HL-60/S4 treated with retinoic acid at 250 ng/mL for 4 days and 3 days (cell line): ENCODE data around the gene SIMC1.
"Not testable (repeated sequence)": the region's sequence is repeated elsewhere in the genome, so short reads cannot be mapped to it uniquely, and the experiment has no call there.

Experiments
- in situ Hi-C: fragments of 300-500 bp; cut with MboI; formaldehyde crosslinking; loops from 2 replicates; pipeline ENCODE4 v1.7.0; 2022; ENCODE audit warnings: low sequenced_read_pairs

Gene SIMC1

DNA sequence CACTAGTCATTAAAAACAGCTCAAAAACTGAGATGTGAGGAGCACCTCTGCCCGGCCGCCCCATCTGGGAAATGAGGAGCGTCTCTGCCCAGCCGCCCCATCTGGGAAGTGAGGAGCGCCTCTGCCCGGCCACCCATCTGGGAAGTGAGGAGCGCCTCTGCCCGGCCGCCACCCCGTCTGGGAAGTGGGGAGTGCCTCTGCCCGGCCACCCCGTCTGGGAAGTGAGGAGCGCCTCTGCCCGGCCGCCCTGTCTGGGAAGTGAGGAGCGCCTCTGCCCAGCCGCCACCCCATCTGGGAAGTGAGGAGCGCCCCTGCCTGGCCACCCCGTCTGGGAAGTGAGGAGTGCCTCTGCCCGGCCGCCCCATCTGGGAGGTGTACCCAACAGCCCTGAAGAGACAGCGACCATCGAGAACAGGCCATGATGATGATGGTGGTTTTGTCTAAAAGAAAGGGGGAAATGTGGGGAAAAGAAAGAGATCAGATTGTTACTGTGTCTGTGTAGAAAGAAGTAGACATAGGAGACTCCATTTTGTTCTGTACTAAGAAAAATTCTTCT, 23.7 kb upstream of the SIMC1 start:
- in situ Hi-C loops: not testable (repeated sequence)

GRCh38 chr5:176216393-176216916, 21.8 kb upstream of the SIMC1 start:
- in situ Hi-C loops: not testable (repeated sequence)

DNA sequence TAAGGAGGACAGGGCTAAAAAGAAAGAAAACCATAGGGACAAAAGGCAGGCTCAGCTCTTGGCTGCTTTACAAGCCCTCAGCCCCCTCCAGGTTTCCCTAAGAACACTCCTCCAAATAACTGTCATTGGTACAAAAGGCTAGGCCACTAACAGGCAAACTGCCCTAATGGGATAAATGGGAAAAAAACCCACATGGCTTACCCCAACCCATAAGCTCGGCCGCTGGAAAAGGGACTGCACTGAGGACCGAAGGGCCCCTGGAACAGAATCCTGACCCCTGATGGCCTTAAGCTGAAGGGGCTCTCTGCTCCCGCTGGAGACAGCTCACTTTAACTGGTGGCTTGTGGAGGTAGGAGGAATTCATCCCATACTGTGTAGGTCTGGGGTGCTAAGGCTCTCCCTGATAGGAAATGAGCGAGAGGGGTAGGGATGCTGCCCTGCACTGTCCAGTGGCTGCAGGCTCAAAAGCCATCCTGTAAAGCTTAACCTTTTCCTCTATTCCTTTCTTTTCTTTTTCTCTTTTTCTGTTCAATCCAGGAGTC, 21.0 kb upstream of the SIMC1 start:
- in situ Hi-C loops: not testable (repeated sequence)

GRCh38 chr5:176217764-176218163, 20.5 kb upstream of the SIMC1 start:
- in situ Hi-C loops: not testable (repeated sequence)

- in situ Hi-C loops: not testable (repeated sequence)
Measured at GRCh38 chr5:176222006-176222405, 16.2 kb upstream of the SIMC1 start.

DNA sequence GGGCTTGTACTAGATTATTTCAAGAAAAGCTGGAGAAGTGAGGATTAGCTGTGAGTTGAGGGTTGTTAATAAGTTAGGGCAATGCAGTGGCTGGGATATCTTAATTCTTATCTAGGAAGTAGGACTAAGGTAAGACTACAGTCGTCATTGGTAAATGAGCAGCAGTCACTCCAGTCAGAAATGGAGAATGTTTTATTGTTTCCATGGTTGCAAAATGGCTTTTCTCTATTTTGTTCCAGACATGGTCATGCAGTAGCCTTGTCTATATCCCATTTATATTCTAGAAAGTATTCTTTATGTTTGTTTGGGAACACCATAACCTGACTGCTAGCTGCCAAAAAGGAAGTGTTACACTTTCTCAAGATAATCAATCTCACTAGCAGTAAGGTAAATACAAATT, 9.9 kb upstream of the SIMC1 start:
- in situ Hi-C loops: not testable (repeated sequence)

GRCh38 chr5:176233253-176233652, 5.0 kb upstream of the SIMC1 start:
- in situ Hi-C loops: not testable (repeated sequence)

- in situ Hi-C loops: not testable (repeated sequence)
Measured at GRCh38 chr5:176235155-176235554, 3.1 kb upstream of the SIMC1 start.

GRCh38 chr5:176238645-176239283, 540 bp downstream of the SIMC1 start:
- in situ Hi-C loops: not testable (repeated sequence)

GRCh38 chr5:176239304-176239703, 1.1 kb downstream of the SIMC1 start:
- in situ Hi-C loops: not testable (repeated sequence)

- in situ Hi-C loops: not testable (repeated sequence)
Measured at GRCh38 chr5:176244318-176244717, 6.1 kb downstream of the SIMC1 start.

DNA sequence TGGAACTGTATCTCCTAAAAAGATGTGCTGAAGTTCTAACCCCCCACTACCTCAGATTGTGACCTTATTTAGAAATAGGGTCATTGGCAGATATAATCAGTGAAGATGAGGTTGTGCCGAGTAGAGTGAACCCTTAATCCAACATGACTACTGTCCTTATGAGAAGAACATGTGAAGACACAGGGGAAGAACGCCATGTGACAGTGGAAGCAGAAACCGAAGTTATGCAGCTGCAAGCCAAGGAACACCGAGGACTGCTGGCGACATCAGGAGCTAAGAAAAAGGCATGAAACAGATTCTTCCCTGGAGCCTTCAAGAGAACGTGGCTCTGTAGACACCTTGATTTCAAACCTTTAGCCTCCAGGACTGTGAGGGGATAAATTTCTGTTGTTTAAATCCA, 6.8 kb downstream of the SIMC1 start:
- in situ Hi-C loops: not testable (repeated sequence)

- in situ Hi-C loops: not testable (repeated sequence)
Measured at GRCh38 chr5:176245489-176245888, 7.3 kb downstream of the SIMC1 start.

DNA sequence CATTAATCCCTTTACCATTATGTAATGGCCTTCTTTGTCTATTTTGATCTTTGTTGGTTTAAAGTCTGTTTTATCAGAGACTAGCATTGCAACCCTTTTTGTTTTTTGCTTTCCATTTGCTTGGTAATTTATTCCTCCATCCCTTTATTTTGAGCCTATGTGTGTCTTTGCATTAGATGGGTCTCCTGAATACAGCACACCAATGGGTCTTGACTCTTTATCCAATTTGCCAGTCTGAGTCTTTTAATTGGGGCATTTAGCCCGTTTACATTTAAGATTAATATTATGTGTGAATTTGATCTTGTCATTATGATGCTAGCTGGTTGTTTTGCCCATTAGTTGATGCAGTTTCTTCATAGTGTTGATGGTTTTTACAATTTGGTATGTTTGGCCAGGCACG, 12.5 kb downstream of the SIMC1 start:
- in situ Hi-C loops: not testable (repeated sequence)

DNA sequence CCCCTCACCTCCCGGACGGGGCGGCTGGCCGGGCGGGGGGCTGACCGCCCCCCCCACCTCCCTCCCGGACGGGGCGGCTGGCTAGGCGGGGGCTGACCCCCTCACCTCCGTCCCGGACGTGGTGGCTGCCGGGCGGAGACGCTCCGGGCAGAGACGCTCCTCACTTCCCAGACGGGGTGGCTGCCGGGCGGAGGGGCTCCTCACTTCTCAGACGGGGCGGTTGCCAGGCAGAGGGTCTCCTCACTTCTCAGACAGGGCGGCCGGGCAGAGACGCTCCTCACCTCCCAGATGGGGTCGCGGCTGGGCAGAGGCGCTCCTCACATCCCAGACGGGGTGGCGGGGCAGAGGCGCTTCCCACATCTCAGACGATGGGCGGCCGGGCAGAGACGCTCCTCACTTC, 13.9 kb downstream of the SIMC1 start:
- in situ Hi-C loops: not testable (repeated sequence)

- in situ Hi-C loops: not testable (repeated sequence)
Measured at GRCh38 chr5:176253370-176254065, 15.3 kb downstream of the SIMC1 start.

- in situ Hi-C loops: not testable (repeated sequence)
Measured at GRCh38 chr5:176254066-176254393, 15.8 kb downstream of the SIMC1 start.

- in situ Hi-C loops: not testable (repeated sequence)
Measured at GRCh38 chr5:176257871-176258505, 19.8 kb downstream of the SIMC1 start.

- in situ Hi-C loops: not testable (repeated sequence)
Measured at GRCh38 chr5:176260682-176261081, 22.5 kb downstream of the SIMC1 start.

DNA sequence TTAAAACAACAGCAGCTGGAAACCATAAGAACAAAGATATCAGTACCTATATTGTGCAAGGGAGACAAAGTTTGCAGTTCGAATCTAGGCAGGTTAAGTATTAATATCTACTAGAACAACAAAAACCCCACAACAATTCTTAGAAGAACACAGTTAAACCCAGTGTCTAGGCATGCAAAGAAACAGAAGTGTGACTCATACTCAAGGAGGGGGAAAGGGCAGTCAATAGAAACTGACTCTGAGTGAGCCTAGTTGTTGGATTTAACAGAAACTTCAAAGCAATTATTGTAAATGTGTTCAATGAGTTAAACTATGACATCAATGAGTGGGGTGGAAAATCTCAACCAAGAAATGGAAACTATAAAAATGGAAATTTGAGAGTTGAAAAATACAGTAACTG, 28.2 kb downstream of the SIMC1 start:
- in situ Hi-C loops: not testable (repeated sequence)

DNA sequence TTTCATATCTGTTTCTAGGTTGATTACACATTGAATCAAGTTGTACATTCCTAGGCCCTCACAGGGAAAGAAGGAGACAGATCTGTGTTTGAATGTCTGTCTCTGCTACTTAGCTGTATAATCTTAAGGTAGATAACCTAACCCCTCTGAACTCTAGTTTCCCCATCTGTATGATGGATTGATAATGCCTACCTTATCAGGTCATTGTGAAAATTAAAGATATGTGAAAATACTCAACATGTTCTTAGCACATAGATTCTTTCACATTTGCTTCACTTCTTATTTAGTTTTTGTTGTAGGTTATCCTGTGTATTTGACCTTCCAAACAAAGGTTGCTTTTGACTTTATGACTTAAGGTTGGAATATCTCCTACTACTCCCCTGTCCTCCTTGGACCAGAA, 50.8 kb downstream of the SIMC1 start:
- in situ Hi-C loops: not testable (repeated sequence)
